ENCODE data around the gene MAP4K2.

Gene MAP4K2

GRCh38 chr11:64802370-64803157 lies 450 bp downstream of the MAP4K2 start:
- Histone ChIP-seq H3K36me3 (peaks cover 37% of the 10 kb centered on the region), H3K27ac (peak overlapping the region; percentile 88), H3K4me3 (ENCODE audit: low read depth in 1 of 2, low read length in 1 of 2) (peak overlapping the region; percentile 80 to 91), H3K27me3 (no peaks in the 10 kb centered on the region), H3K9me3 (no peaks in the 10 kb centered on the region), H3K4me1 (ENCODE audit: control insufficient read depth in 1 of 2, insufficient read depth in 1 of 2, low read depth in 1 of 2, low read length in 1 of 2) (peaks cover 35 to 37% of the 10 kb centered on the region in 2 experiments)
- no peak for TF ChIP-seq CTCF (IDR thresholded peaks at IDR 0.05)

GRCh38 chr11:64801561-64802369 lies 1.2 kb downstream of the MAP4K2 start:
- no peaks in the 10 kb centered on the region for H3K27me3 ChIP-seq

GRCh38 chr11:64801158-64801464 lies 1.9 kb downstream of the MAP4K2 start:
- no peak for TF ChIP-seq CTCF (IDR thresholded peaks at IDR 0.05)
- H3K4me3 ChIP-seq (ENCODE audit: low read depth in 1 of 2, low read length in 1 of 2), result peak overlapping the region; percentile 80 to 91
- peaks cover 43 to 51% of the 10 kb centered on the region in 2 experiments for H3K4me1 ChIP-seq (ENCODE audit: control insufficient read depth in 1 of 2, insufficient read depth in 1 of 2, low read depth in 1 of 2, low read length in 1 of 2)
- H3K27ac ChIP-seq, result peak overlapping the region; percentile 88
- H3K36me3 ChIP-seq, result peaks cover 52% of the 10 kb centered on the region
- H3K9me3 ChIP-seq, result no peaks in the 10 kb centered on the region
- H3K27me3 ChIP-seq, result no peaks in the 10 kb centered on the region

More at GRCh38 chr11:64801561-64802369, 1.2 kb downstream of the MAP4K2 start:
- Histone ChIP-seq H3K9me3 (no peaks in the 10 kb centered on the region), H3K36me3 (peaks cover 45% of the 10 kb centered on the region), H3K27ac (peak overlapping the region; percentile 88), H3K4me3 (ENCODE audit: low read depth in 1 of 2, low read length in 1 of 2) (peak overlapping the region; percentile 80 to 91), H3K4me1 (ENCODE audit: control insufficient read depth in 1 of 2, insufficient read depth in 1 of 2, low read depth in 1 of 2, low read length in 1 of 2) (peaks cover 37 to 44% of the 10 kb centered on the region in 2 experiments)
- TF ChIP-seq CTCF (IDR thresholded peaks at IDR 0.05), result no peak

GRCh38 chr11:64800303-64801157 lies 2.5 kb downstream of the MAP4K2 start:
- no peaks in the 10 kb centered on the region for H3K9me3 ChIP-seq
- H3K27ac ChIP-seq, result peak overlapping the region; percentile 88
- H3K36me3 ChIP-seq, result peaks cover 57% of the 10 kb centered on the region
- H3K4me3 ChIP-seq (ENCODE audit: low read depth in 1 of 2, low read length in 1 of 2), result peak overlapping the region in 1 of 2 experiments; percentile 91
- no peaks in the 10 kb centered on the region for H3K27me3 ChIP-seq
- peaks cover 43 to 52% of the 10 kb centered on the region in 2 experiments for H3K4me1 ChIP-seq (ENCODE audit: control insufficient read depth in 1 of 2, insufficient read depth in 1 of 2, low read depth in 1 of 2, low read length in 1 of 2)
- TF ChIP-seq CTCF (IDR thresholded peaks at IDR 0.05), result no peak

- Histone ChIP-seq H3K9me3 (no peaks in the 10 kb centered on the region), H3K36me3 (peaks cover 60% of the 10 kb centered on the region), H3K4me3 (ENCODE audit: low read depth in 1 of 2, low read length in 1 of 2) (no peak overlapping the region), H3K27ac (peak overlapping the region; percentile 88), H3K4me1 (ENCODE audit: control insufficient read depth in 1 of 2, insufficient read depth in 1 of 2, low read depth in 1 of 2, low read length in 1 of 2) (peaks cover 43 to 52% of the 10 kb centered on the region in 2 experiments), H3K27me3 (no peaks in the 10 kb centered on the region)
- no peak for TF ChIP-seq CTCF (IDR thresholded peaks at IDR 0.05)
Observed at GRCh38 chr11:64799623-64800302, 3.3 kb downstream of the MAP4K2 start.

Data from neutrophil (primary cell).